ENCODE measurements around the gene PHYH. TPM values are rescaled to one million over a fixed set of nuclear protein-coding genes. Genes with fewer than 3 reads are reported as not detected.
"Not testable (repeated sequence)": the region's sequence is repeated elsewhere in the genome, so short reads cannot be mapped to it uniquely, and the experiment has no call there.

Gene PHYH
- total and polyA plus RNA-seq, 2 experiments from 2014 or later, result 50.1 to 83.7 TPM

DNA sequence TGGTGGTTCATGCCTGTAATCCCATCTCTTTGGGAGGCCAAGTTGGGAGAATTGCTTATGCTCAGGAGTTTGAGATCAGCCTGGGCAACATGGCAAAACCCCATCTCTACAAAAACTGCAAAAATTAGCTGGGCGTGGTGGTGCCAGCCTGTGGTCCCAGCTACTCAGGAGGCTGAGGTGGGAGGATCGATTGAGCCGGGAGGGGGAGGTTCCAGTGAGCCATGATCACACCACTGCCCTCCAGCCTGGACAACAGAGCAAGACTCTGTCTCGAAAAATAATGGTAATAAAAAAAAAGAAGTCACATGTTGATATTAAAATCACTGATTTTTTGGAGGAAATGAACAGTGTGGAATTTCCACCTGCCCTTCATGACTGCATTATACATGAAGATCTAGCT is 15.8 kb downstream of the PHYH start:
- no peaks in the 10 kb centered on the region for H3K9me2 ChIP-seq (replicated peaks; ENCODE audit: insufficient read depth)
- no peaks in the 10 kb centered on the region for H3K27me3 ChIP-seq
- DNase-seq (ENCODE audit: low spot score), result no peak
- TF ChIP-seq EZH2phosphoT487 (IDR thresholded peaks at IDR 0.05; ENCODE audit: low read depth, severe bottlenecking, unreplicated experiment) (no peak), EZH2 (IDR thresholded peaks at IDR 0.05; ENCODE audit: borderline replicate concordance) (no peak)
- TF ChIP-seq, protein P1, sequence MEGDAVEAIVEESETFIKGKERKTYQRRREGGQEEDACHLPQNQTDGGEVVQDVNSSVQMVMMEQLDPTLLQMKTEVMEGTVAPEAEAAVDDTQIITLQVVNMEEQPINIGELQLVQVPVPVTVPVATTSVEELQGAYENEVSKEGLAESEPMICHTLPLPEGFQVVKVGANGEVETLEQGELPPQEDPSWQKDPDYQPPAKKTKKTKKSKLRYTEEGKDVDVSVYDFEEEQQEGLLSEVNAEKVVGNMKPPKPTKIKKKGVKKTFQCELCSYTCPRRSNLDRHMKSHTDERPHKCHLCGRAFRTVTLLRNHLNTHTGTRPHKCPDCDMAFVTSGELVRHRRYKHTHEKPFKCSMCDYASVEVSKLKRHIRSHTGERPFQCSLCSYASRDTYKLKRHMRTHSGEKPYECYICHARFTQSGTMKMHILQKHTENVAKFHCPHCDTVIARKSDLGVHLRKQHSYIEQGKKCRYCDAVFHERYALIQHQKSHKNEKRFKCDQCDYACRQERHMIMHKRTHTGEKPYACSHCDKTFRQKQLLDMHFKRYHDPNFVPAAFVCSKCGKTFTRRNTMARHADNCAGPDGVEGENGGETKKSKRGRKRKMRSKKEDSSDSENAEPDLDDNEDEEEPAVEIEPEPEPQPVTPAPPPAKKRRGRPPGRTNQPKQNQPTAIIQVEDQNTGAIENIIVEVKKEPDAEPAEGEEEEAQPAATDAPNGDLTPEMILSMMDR (IDR thresholded peaks at IDR 0.05; ENCODE audit: poor library complexity), result no peak
- no peak overlapping the region for H2AFZ ChIP-seq
- H4K20me1 ChIP-seq (ENCODE audit: insufficient read depth, poor library complexity, severe bottlenecking), result no peaks in the 10 kb centered on the region
- H3K4me1 ChIP-seq (ENCODE audit: insufficient read depth), result no peaks in the 10 kb centered on the region
- no peaks in the 10 kb centered on the region for H3K9me3 ChIP-seq (ENCODE audit: low read depth)
- peak overlapping the region; percentile 53 for H3K27ac ChIP-seq
- H3K4me2 ChIP-seq, result no peak overlapping the region
- 95% methylated on average over 4 of the region's 4 CpGs for WGBS (ENCODE audit: low lambda C conversion rate, missing lambda C conversion rate)
- no peaks in the 10 kb centered on the region for H3K36me3 ChIP-seq (replicated peaks; ENCODE audit: insufficient read depth, low read depth)
- no peaks in the 10 kb centered on the region for H3K79me2 ChIP-seq
- H3K4me3 ChIP-seq, result no peak overlapping the region

DNA sequence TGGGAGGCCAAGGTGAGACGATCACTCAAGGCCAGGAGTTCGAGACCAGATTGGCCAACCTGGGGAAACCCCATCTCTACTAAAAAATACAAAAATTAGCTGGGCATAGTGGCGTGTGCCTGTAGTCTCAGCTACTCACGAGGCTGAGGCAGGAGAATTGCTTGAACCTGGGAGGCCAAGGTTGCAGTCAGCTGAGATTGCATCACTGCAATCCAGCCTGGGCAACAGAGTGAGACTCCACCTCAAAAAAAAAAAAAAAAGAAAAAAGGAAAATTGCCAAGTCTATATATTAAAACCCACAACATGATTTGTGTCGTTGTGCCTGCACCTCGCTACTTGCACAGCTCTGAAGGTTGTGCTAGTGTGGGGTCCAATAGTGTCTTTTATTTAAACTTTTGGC is 17.5 kb downstream of the PHYH start:
- H3K4me2 ChIP-seq; H3K4me3 ChIP-seq; H3K9me3 ChIP-seq (ENCODE audit: low read depth); H4K20me1 ChIP-seq (ENCODE audit: insufficient read depth, poor library complexity, severe bottlenecking); H3K79me2 ChIP-seq; DNase-seq (ENCODE audit: low spot score); H2AFZ ChIP-seq; H3K9me2 ChIP-seq (replicated peaks; ENCODE audit: insufficient read depth); H3K4me1 ChIP-seq (ENCODE audit: insufficient read depth); H3K36me3 ChIP-seq (replicated peaks; ENCODE audit: insufficient read depth, low read depth); H3K27ac ChIP-seq; H3K27me3 ChIP-seq: not testable (repeated sequence)
- 96% methylated on average over 6 of the region's 6 CpGs for WGBS (ENCODE audit: low lambda C conversion rate, missing lambda C conversion rate)

DNA sequence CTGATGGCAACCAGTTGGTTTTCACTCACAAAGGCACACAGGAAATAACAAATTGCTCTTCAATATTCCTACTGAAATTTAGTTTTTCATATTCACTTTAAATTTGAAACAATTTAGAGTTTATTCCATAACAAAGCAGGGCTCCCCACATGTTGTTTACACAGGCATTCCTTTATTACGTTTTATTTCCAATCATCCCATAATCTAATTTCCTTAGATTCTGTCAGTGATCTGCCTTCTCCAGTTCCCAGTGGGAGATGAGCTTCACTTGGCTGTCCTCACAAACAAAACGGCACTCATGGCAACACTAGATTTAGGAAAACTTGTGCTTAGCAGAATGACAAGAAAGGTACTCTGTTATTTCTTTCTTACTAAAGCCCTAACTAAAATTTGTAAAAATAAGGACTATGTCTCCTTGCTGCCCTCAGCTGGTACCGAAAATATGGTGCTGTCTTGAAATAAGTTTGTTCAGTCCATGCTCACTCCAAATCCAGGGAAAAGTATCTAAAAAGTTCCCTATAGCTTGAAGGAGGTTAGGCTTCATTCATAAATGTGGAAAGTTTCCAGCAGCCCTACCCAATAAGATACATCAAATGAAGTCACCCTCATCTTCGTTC is 23.0 kb downstream of the PHYH start:
- H3K79me2 ChIP-seq, result no peaks in the 10 kb centered on the region
- no peak overlapping the region for H2AFZ ChIP-seq
- no peaks in the 10 kb centered on the region for H4K20me1 ChIP-seq (ENCODE audit: insufficient read depth, poor library complexity, severe bottlenecking)
- DNase-seq (ENCODE audit: low spot score), result no peak
- WGBS (ENCODE audit: low lambda C conversion rate, missing lambda C conversion rate), result 76% methylated on average over 4 of the region's 4 CpGs
- H3K36me3 ChIP-seq (replicated peaks; ENCODE audit: insufficient read depth, low read depth), result no peaks in the 10 kb centered on the region
- no peak overlapping the region for H3K27ac ChIP-seq
- no peaks in the 10 kb centered on the region for H3K27me3 ChIP-seq
- H3K4me2 ChIP-seq, result no peak overlapping the region
- TF ChIP-seq, protein P1 (IDR thresholded peaks at IDR 0.05; ENCODE audit: poor library complexity), result peak; percentile 34
- TF ChIP-seq EZH2 (IDR thresholded peaks at IDR 0.05; ENCODE audit: borderline replicate concordance), result no peak
- no peaks in the 10 kb centered on the region for H3K4me1 ChIP-seq (ENCODE audit: insufficient read depth)
- no peaks in the 10 kb centered on the region for H3K9me2 ChIP-seq (replicated peaks; ENCODE audit: insufficient read depth)
- H3K4me3 ChIP-seq, result no peak overlapping the region
- no peaks in the 10 kb centered on the region for H3K9me3 ChIP-seq (ENCODE audit: low read depth)

DNA sequence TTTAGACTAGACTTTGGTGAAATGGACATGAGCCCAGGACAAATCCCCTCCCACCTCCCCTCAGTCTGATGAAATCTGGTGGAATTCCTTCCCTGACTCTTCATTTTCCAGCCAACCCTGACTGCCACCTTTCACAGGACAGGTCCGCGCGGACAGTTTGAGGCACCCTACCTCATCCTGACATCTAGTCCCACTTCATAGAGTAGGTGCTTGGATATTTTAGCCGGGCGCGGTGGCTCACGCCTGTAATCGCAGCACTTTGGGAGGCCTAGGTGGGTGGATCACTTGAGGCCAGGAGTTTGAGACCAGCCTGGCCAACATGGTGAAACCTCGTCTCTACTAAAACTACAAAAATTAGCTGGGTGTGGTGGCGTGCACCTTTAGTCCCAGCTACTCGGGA is 23.7 kb downstream of the PHYH start:
- H3K4me3 ChIP-seq; H3K9me3 ChIP-seq (ENCODE audit: low read depth); H3K36me3 ChIP-seq (replicated peaks; ENCODE audit: insufficient read depth, low read depth); DNase-seq (ENCODE audit: low spot score); H4K20me1 ChIP-seq (ENCODE audit: insufficient read depth, poor library complexity, severe bottlenecking); H3K27me3 ChIP-seq; H2AFZ ChIP-seq; H3K4me1 ChIP-seq (ENCODE audit: insufficient read depth); H3K4me2 ChIP-seq; H3K27ac ChIP-seq; H3K79me2 ChIP-seq; H3K9me2 ChIP-seq (replicated peaks; ENCODE audit: insufficient read depth): not testable (repeated sequence)
- 98% methylated on average over 11 of the region's 11 CpGs for WGBS (ENCODE audit: low lambda C conversion rate, missing lambda C conversion rate)

Data from hepatocyte (in vitro differentiated cells).